ENCODE results near the gene OBP2B. TPM values are rescaled to one million over a fixed set of nuclear protein-coding genes. Genes with fewer than 3 reads are reported as not detected.
A peak's percentile ranks its signal among the peaks of the same experiment; 100 is the strongest.

Gene OBP2B
- total RNA-seq, 3 donors from 2014 or later (not counting 1 experiment from before 2014, with no cell fraction given) = not detected

GRCh38 chr9:133200631-133201030, 8.4 kb downstream of the OBP2B start:
- H3K9me3 ChIP-seq (ENCODE audit: control insufficient read depth, insufficient read depth, low read length) = no peaks in the 10 kb centered on the region
- DNase-seq (no peak), ATAC-seq (no peak)
- peaks cover 8 to 15% of the 10 kb centered on the region in 2 donors for H3K4me1 Mint-ChIP-seq
- no peak for TF ChIP-seq CTCF (IDR thresholded peaks at IDR 0.05)
- H3K4me3 ChIP-seq (ENCODE audit: low read length) = no peak overlapping the region
- no peaks in the 10 kb centered on the region for H3K9me3 Mint-ChIP-seq
- peaks cover 10 to 15% of the 10 kb centered on the region in 2 donors for H3K27me3 Mint-ChIP-seq (ENCODE audit: low read depth in 2 of 2)
- H3K4me1 ChIP-seq (ENCODE audit: control insufficient read depth, insufficient read depth, low read length) = no peaks in the 10 kb centered on the region
- no peak overlapping the region for H3K27ac ChIP-seq (ENCODE audit: low read length)
- no peaks in the 10 kb centered on the region for H3K27me3 ChIP-seq (ENCODE audit: control insufficient read depth, insufficient read depth, low read length)
- intact Hi-C loops (cut with micrococcal nuclease) = no loop called here
- no peaks in the 10 kb centered on the region for H3K36me3 Mint-ChIP-seq
- H3K27ac Mint-ChIP-seq = no peak overlapping the region
- H3K4me3 Mint-ChIP-seq = no peak overlapping the region
- 94% methylated on average over 15 of the region's 17 CpGs for WGBS (ENCODE audit: insufficient coverage)
- no peaks in the 10 kb centered on the region for H3K36me3 ChIP-seq (ENCODE audit: control insufficient read depth, insufficient read depth, low read length)

- ATAC-seq (peak; percentile 74 to 90 (median 82)), DNase-seq (peak; percentile 28 to 48)
- 37% methylated on average over 44 of the region's 44 CpGs for WGBS (ENCODE audit: insufficient coverage)
- Mint-ChIP-seq H3K27me3 (ENCODE audit: low read depth in 2 of 2) (peaks cover 15 to 20% of the 10 kb centered on the region in 2 donors), H3K4me3 (peak overlapping the region; percentile 81), H3K9me3 (no peaks in the 10 kb centered on the region), H3K4me1 (peaks cover 8 to 15% of the 10 kb centered on the region in 2 donors), H3K36me3 (no peaks in the 10 kb centered on the region), H3K27ac (peak overlapping the region in 1 of 2 donors; percentile 48)
- Histone ChIP-seq H3K4me1 (ENCODE audit: control insufficient read depth, insufficient read depth, low read length) (no peaks in the 10 kb centered on the region), H3K27ac (ENCODE audit: low read length) (no peak overlapping the region), H3K36me3 (ENCODE audit: control insufficient read depth, insufficient read depth, low read length) (no peaks in the 10 kb centered on the region), H3K4me3 (ENCODE audit: low read length) (peak overlapping the region; percentile 27), H3K9me3 (ENCODE audit: control insufficient read depth, insufficient read depth, low read length) (no peaks in the 10 kb centered on the region), H3K27me3 (ENCODE audit: control insufficient read depth, insufficient read depth, low read length) (peaks cover 3% of the 10 kb centered on the region)
- intact Hi-C loops (cut with micrococcal nuclease) = no loop called here
- TF ChIP-seq CTCF (IDR thresholded peaks at IDR 0.05) = no peak
These were observed 9.3 kb downstream of the OBP2B start for GRCh38 chr9:133199648-133200321.

GRCh38 chr9:133195029-133195428, 14.0 kb downstream of the OBP2B start:
- no peak for DNase-seq
- Mint-ChIP-seq H3K4me1 (peaks cover 3 to 9% of the 10 kb centered on the region in 2 donors), H3K9me3 (no peaks in the 10 kb centered on the region), H3K36me3 (no peaks in the 10 kb centered on the region), H3K27ac (no peak overlapping the region), H3K4me3 (no peak overlapping the region), H3K27me3 (ENCODE audit: low read depth in 2 of 2) (peaks cover 16 to 21% of the 10 kb centered on the region in 2 donors)
- intact Hi-C loops (cut with micrococcal nuclease) = no loop called here
- Histone ChIP-seq H3K36me3 (ENCODE audit: control insufficient read depth, insufficient read depth, low read length) (no peaks in the 10 kb centered on the region), H3K9me3 (ENCODE audit: control insufficient read depth, insufficient read depth, low read length) (no peaks in the 10 kb centered on the region), H3K4me1 (ENCODE audit: control insufficient read depth, insufficient read depth, low read length) (no peaks in the 10 kb centered on the region), H3K27ac (ENCODE audit: low read length) (no peak overlapping the region), H3K27me3 (ENCODE audit: control insufficient read depth, insufficient read depth, low read length) (peaks cover 3% of the 10 kb centered on the region), H3K4me3 (ENCODE audit: low read length) (no peak overlapping the region)
- no peak for ATAC-seq
- no peak for TF ChIP-seq CTCF (IDR thresholded peaks at IDR 0.05)

- Mint-ChIP-seq H3K36me3 (no peaks in the 10 kb centered on the region), H3K27ac (no peak overlapping the region), H3K4me3 (no peak overlapping the region), H3K4me1 (peaks cover 0 to 6% of the 10 kb centered on the region in 2 donors), H3K27me3 (ENCODE audit: low read depth in 2 of 2) (peaks cover 12 to 18% of the 10 kb centered on the region in 2 donors), H3K9me3 (no peaks in the 10 kb centered on the region)
- Histone ChIP-seq H3K9me3 (ENCODE audit: control insufficient read depth, insufficient read depth, low read length) (no peaks in the 10 kb centered on the region), H3K27me3 (ENCODE audit: control insufficient read depth, insufficient read depth, low read length) (peaks cover 3% of the 10 kb centered on the region), H3K36me3 (ENCODE audit: control insufficient read depth, insufficient read depth, low read length) (no peaks in the 10 kb centered on the region), H3K4me3 (ENCODE audit: low read length) (no peak overlapping the region), H3K27ac (ENCODE audit: low read length) (no peak overlapping the region), H3K4me1 (ENCODE audit: control insufficient read depth, insufficient read depth, low read length) (no peaks in the 10 kb centered on the region)
- WGBS (ENCODE audit: insufficient coverage) = 82% methylated on average over 4 of the region's 4 CpGs
- intact Hi-C loops (cut with micrococcal nuclease) = no loop called here
- TF ChIP-seq CTCF (IDR thresholded peaks at IDR 0.05) = no peak
- no peak for ATAC-seq
- DNase-seq = no peak
These were observed 14.5 kb downstream of the OBP2B start for GRCh38 chr9:133194597-133194996.

Measured in natural killer cell (primary cell).